T-cell (primary cell): ENCODE results near the gene GAP43. TPM values are rescaled to one million over a fixed set of nuclear protein-coding genes. Genes with fewer than 3 reads are reported as not detected.

Source experiments
- ATAC-seq, 4 experiments: fragments of 200-7000 bp in 3 of 4; fragments of 150-1000 bp in 1 of 4; cut with Tn5 transposase; replicated peaks in 1 of 4; 1 replicate in 3 of 4; 2 replicates in 1 of 4; pipeline ENCODE4 v1.10.0; 2021; ENCODE audit warnings: moderate library complexity in 3 of 4, mild to moderate bottlenecking in 2 of 4, moderate number of reproducible peaks in 1 of 4
- CTCF ChIA-PET, 2 donors: fragments of 300-600 bp; sonication (Branson Sonifier 250); formaldehyde crosslinking; loops; one replicate each; lab custom pipeline; 2022; ENCODE audit warnings: antibody characterized with exemption in 2 of 2; lab: Charles Lee
- POLR2A ChIA-PET, 2 donors: fragments of 300-600 bp; sonication (Branson Sonifier 250); formaldehyde crosslinking; loops; one replicate each; lab custom pipeline; 2022; ENCODE audit warnings: antibody characterized with exemption in 2 of 2; lab: Charles Lee
- DNase-seq, 35 experiments: peaks; one replicate each; pipeline versions ENCODE4 v3.0.0 to v3.0.0-alpha.2; 2013 to 2023
- H3K27ac ChIP-seq: one replicate; pipeline ENCODE4 v1.5.1; 2013; ENCODE audit warnings: low read length
- H3K27me3 ChIP-seq, 2 experiments: replicated peaks in 1 of 2; 1 replicate in 1 of 2; 2 replicates in 1 of 2; pipeline versions ENCODE4 v1.6.1 to v1.7.0; 2013; ENCODE audit warnings: low read length in 1 of 2, mixed read lengths in 1 of 2; ENCODE audit not compliant: control insufficient read depth in 2 of 2, insufficient read depth in 2 of 2; ENCODE audit errors: extremely low read depth in 1 of 2
- H3K36me3 ChIP-seq, 2 donors: 1 replicate in 1 of 2; 2 replicates in 1 of 2; pipeline versions ENCODE4 v1.6.1 to v1.7.0; 2013; ENCODE audit warnings: low read length in 1 of 2; ENCODE audit not compliant: control insufficient read depth in 2 of 2, insufficient read depth in 1 of 2; ENCODE audit errors: extremely low read depth in 1 of 2
- H3K4me1 ChIP-seq, 2 experiments: 1 replicate in 1 of 2; 2 replicates in 1 of 2; pipeline versions ENCODE4 v1.6.1 to v1.7.0; 2013; ENCODE audit warnings: low read length in 2 of 2, mixed read lengths in 1 of 2; ENCODE audit not compliant: insufficient read depth in 2 of 2, control insufficient read depth in 1 of 2; ENCODE audit errors: extremely low read depth in 1 of 2
- H3K4me3 ChIP-seq, 2 donors: 1 replicate in 1 of 2; 2 replicates in 1 of 2; pipeline versions ENCODE4 v1.5.1 to v1.7.0; 2013; ENCODE audit warnings: mild to moderate bottlenecking in 2 of 2, low read length in 1 of 2, moderate library complexity in 1 of 2; ENCODE audit not compliant: control insufficient read depth in 1 of 2; ENCODE audit errors: extremely low read depth in 1 of 2
- H3K9me3 ChIP-seq: 2 replicates; pipeline ENCODE4 v1.7.0; 2013
- H3K27ac Mint-ChIP-seq, 2 donors: one replicate each; pipeline ENCODE4 v1.8.0; 2020 to 2021; ENCODE audit warnings: mild to moderate bottlenecking in 2 of 2, mixed read lengths in 2 of 2
- H3K27me3 Mint-ChIP-seq, 2 donors: one replicate each; pipeline ENCODE4 v1.8.0; 2021 to 2022; ENCODE audit warnings: mixed read lengths in 2 of 2
- H3K36me3 Mint-ChIP-seq: one replicate; pipeline ENCODE4 v1.8.0; 2021; ENCODE audit warnings: mixed read lengths
- H3K4me1 Mint-ChIP-seq, 3 donors: one replicate each; pipeline ENCODE4 v1.8.0; 2020 to 2022; ENCODE audit warnings: mixed read lengths in 3 of 3, mild to moderate bottlenecking in 1 of 3
- H3K4me3 Mint-ChIP-seq, 3 donors: one replicate each; pipeline ENCODE4 v1.8.0; 2020 to 2022; ENCODE audit warnings: mild to moderate bottlenecking in 3 of 3, mixed read lengths in 3 of 3, moderate library complexity in 3 of 3
- H3K9me3 Mint-ChIP-seq, 3 donors: one replicate each; pipeline ENCODE4 v1.8.0; 2020 to 2022; ENCODE audit warnings: mixed read lengths in 3 of 3
- WGBS: methylation state at CpG from one replicate; pipeline ENCODE4 v1.1.5; 2013; ENCODE audit warnings: missing lambda C conversion rate; ENCODE audit not compliant: insufficient coverage; 5-methylcytosine and 5-hydroxymethylcytosine counted together
- total RNA-seq, 35 experiments: library from RNA in 6 of 35; stranded (reverse) in 6 of 35; fragments of 120-200 nt in 1 of 35; gene quantifications; one replicate each; pipeline versions ENCODE4 v1.2.1 to v1.2.4 and lab custom pipeline; 2013 to 2026

Gene GAP43
- total RNA-seq, 5 donors from 2014 or later (not counting 1 experiment from before 2014, with no cell fraction given), result not detected

GRCh38 chr3:115683773-115684172 is 60.5 kb downstream of the GAP43 start:
- POLR2A ChIA-PET, result no interaction called here
- no peaks in the 10 kb centered on the region for H3K4me1 Mint-ChIP-seq
- no peak overlapping the region for H3K4me3 Mint-ChIP-seq
- ATAC-seq (no peak), DNase-seq (no peak)
- H3K27me3 Mint-ChIP-seq, result peaks cover 24 to 34% of the 10 kb centered on the region in 2 donors
- no peak overlapping the region for H3K27ac ChIP-seq
- H3K27ac Mint-ChIP-seq, result no peak overlapping the region
- H3K36me3 Mint-ChIP-seq, result no peaks in the 10 kb centered on the region
- H3K27me3 ChIP-seq, result peaks cover 0 to 3% of the 10 kb centered on the region in 2 experiments
- no peaks in the 10 kb centered on the region for H3K9me3 ChIP-seq
- WGBS, result no CpG with 5 or more reads among the region's 3 CpGs
- no peaks in the 10 kb centered on the region for H3K4me1 ChIP-seq
- no peaks in the 10 kb centered on the region for H3K9me3 Mint-ChIP-seq
- no peak overlapping the region for H3K4me3 ChIP-seq
- CTCF ChIA-PET, result interaction anchor here (1.1 kb wide), 2 partner anchors 8 to 10 kb away, joined by 3 read pairs; no protein-coding TSS in a partner anchor
- H3K36me3 ChIP-seq, result no peaks in the 10 kb centered on the region

GRCh38 chr3:115685097-115685496 is 61.8 kb downstream of the GAP43 start:
- no peaks in the 10 kb centered on the region for H3K4me1 Mint-ChIP-seq
- ChIA-PET POLR2A (no interaction called here), CTCF (interaction anchor here in 1 of 2 donors (1.1 kb wide), 1 partner anchor 592 kb away, joined by 3 read pairs; no protein-coding TSS in a partner anchor)
- no peaks in the 10 kb centered on the region for H3K9me3 ChIP-seq
- H3K36me3 ChIP-seq, result no peaks in the 10 kb centered on the region
- H3K4me3 Mint-ChIP-seq, result no peak overlapping the region
- no peaks in the 10 kb centered on the region for H3K4me1 ChIP-seq
- ATAC-seq, result no peak
- H3K9me3 Mint-ChIP-seq, result no peaks in the 10 kb centered on the region
- no peaks in the 10 kb centered on the region for H3K36me3 Mint-ChIP-seq
- H3K27me3 Mint-ChIP-seq, result peaks cover 14 to 26% of the 10 kb centered on the region in 2 donors
- peaks cover 0 to 2% of the 10 kb centered on the region in 2 experiments for H3K27me3 ChIP-seq
- no peak overlapping the region for H3K27ac Mint-ChIP-seq
- H3K27ac ChIP-seq, result no peak overlapping the region
- H3K4me3 ChIP-seq, result no peak overlapping the region
- DNase-seq, result no peak

GRCh38 chr3:115687721-115688120 is 64.4 kb downstream of the GAP43 start:
- POLR2A ChIA-PET, result no interaction called here
- ATAC-seq, result no peak

GRCh38 chr3:115688418-115688817 is 65.1 kb downstream of the GAP43 start:
- POLR2A ChIA-PET, result no interaction called here

More at GRCh38 chr3:115687721-115688120, 64.4 kb downstream of the GAP43 start:
- WGBS, result no CpG with 5 or more reads among the region's 6 CpGs
- Mint-ChIP-seq H3K27me3 (peaks cover 3 to 11% of the 10 kb centered on the region in 2 donors), H3K9me3 (no peaks in the 10 kb centered on the region), H3K27ac (no peak overlapping the region), H3K36me3 (no peaks in the 10 kb centered on the region), H3K4me1 (no peaks in the 10 kb centered on the region), H3K4me3 (no peak overlapping the region)
- CTCF ChIA-PET, result interaction anchor here in 1 of 2 donors (0.5 to 0.8 kb wide), 3 partner anchors 170 to 1561 kb away, joined by 3 read pairs; no protein-coding TSS in a partner anchor
- Histone ChIP-seq H3K36me3 (no peaks in the 10 kb centered on the region), H3K27me3 (no peaks in the 10 kb centered on the region), H3K4me3 (no peak overlapping the region), H3K4me1 (no peaks in the 10 kb centered on the region), H3K9me3 (no peaks in the 10 kb centered on the region), H3K27ac (no peak overlapping the region)
- no peak for DNase-seq

GRCh38 chr3:115689928-115690327 is 66.6 kb downstream of the GAP43 start:
- no peak overlapping the region for H3K4me3 ChIP-seq
- no peak for DNase-seq
- ATAC-seq, result no peak
- no peaks in the 10 kb centered on the region for H3K4me1 ChIP-seq
- no peaks in the 10 kb centered on the region for H3K9me3 Mint-ChIP-seq
- H3K36me3 Mint-ChIP-seq, result no peaks in the 10 kb centered on the region
- no peak overlapping the region for H3K4me3 Mint-ChIP-seq
- H3K27me3 ChIP-seq, result no peaks in the 10 kb centered on the region
- H3K27me3 Mint-ChIP-seq, result peaks cover 0 to 8% of the 10 kb centered on the region in 2 donors
- WGBS, result 94% methylated on average over 2 of the region's 5 CpGs
- ChIA-PET CTCF (interaction anchor here in 1 of 2 donors (1.2 kb wide), 1 partner anchor 597 kb away, joined by 3 read pairs; no protein-coding TSS in a partner anchor), POLR2A (interaction anchor here in 1 of 2 donors (0.6 kb wide), 1 partner anchor 28 kb away, joined by 5 read pairs; no protein-coding TSS in a partner anchor)
- no peak overlapping the region for H3K27ac Mint-ChIP-seq
- H3K9me3 ChIP-seq, result no peaks in the 10 kb centered on the region
- no peaks in the 10 kb centered on the region for H3K36me3 ChIP-seq
- peaks cover 0 to 3% (median 0%) of the 10 kb centered on the region in 3 donors for H3K4me1 Mint-ChIP-seq
- no peak overlapping the region for H3K27ac ChIP-seq

More at GRCh38 chr3:115688418-115688817, 65.1 kb downstream of the GAP43 start:
- H3K27ac ChIP-seq, result no peak overlapping the region
- ATAC-seq (no peak), DNase-seq (no peak)
- H3K27me3 ChIP-seq, result no peaks in the 10 kb centered on the region
- Mint-ChIP-seq H3K4me1 (peaks cover 0 to 3% (median 0%) of the 10 kb centered on the region in 3 donors), H3K4me3 (no peak overlapping the region), H3K27ac (no peak overlapping the region), H3K9me3 (no peaks in the 10 kb centered on the region), H3K27me3 (peaks cover 0 to 8% of the 10 kb centered on the region in 2 donors), H3K36me3 (no peaks in the 10 kb centered on the region)
- no peaks in the 10 kb centered on the region for H3K4me1 ChIP-seq
- WGBS, result 95% methylated on average over 6 of the region's 7 CpGs
- CTCF ChIA-PET, result interaction anchor here (0.7 to 0.8 kb wide), 2 partner anchors 597 to 997 kb away, joined by 3 to 5 read pairs; no protein-coding TSS in a partner anchor
- no peak overlapping the region for H3K4me3 ChIP-seq
- no peaks in the 10 kb centered on the region for H3K36me3 ChIP-seq
- H3K9me3 ChIP-seq, result no peaks in the 10 kb centered on the region

GRCh38 chr3:115691964-115692363 is 68.7 kb downstream of the GAP43 start:
- ATAC-seq (no peak), DNase-seq (no peak)
- no peak overlapping the region for H3K27ac ChIP-seq
- Mint-ChIP-seq H3K27ac (no peak overlapping the region), H3K4me1 (peaks cover 0 to 3% (median 0%) of the 10 kb centered on the region in 3 donors), H3K9me3 (no peaks in the 10 kb centered on the region), H3K36me3 (no peaks in the 10 kb centered on the region), H3K27me3 (peaks cover 0 to 8% of the 10 kb centered on the region in 2 donors), H3K4me3 (no peak overlapping the region)
- H3K4me1 ChIP-seq, result no peaks in the 10 kb centered on the region
- no peaks in the 10 kb centered on the region for H3K36me3 ChIP-seq
- CTCF ChIA-PET, result interaction anchor here in 1 of 2 donors (0.9 to 1.1 kb wide), 2 partner anchors 8 to 605 kb away, joined by 3 read pairs; no protein-coding TSS in a partner anchor
- H3K27me3 ChIP-seq, result no peaks in the 10 kb centered on the region
- POLR2A ChIA-PET, result no interaction called here
- H3K9me3 ChIP-seq, result no peaks in the 10 kb centered on the region
- H3K4me3 ChIP-seq, result no peak overlapping the region
- no CpG with 5 or more reads among the region's 4 CpGs for WGBS
